K562 (cell line): ENCODE measurements around the gene DPP10. TPM values are rescaled to one million over a fixed set of nuclear protein-coding genes. Genes with fewer than 3 reads are reported as not detected.

ENCODE experiments used
- NR1H2 ChIP-seq: sonication (generic); formaldehyde crosslinking; IDR thresholded peaks from 2 replicates; pipeline ENCODE4 v1.4.0; 2020; ENCODE audit warnings: mild to moderate bottlenecking, missing genetic modification reagents
- REST ChIP-seq, 2 experiments: fragments of 450-650 bp; formaldehyde crosslinking in 1 of 2; IDR thresholded peaks; 2 replicates each; pipeline versions ENCODE4 v1.4.0 to v1.6.1; 2014 to 2020; ENCODE audit warnings: mild to moderate bottlenecking in 2 of 2, borderline replicate concordance in 1 of 2, low read depth in 1 of 2
- XRCC5 ChIP-seq: fragments of 200-400 bp; formaldehyde crosslinking; IDR thresholded peaks from 2 replicates; pipeline ENCODE4 v1.6.1; 2017; ENCODE audit warnings: low read depth, mild to moderate bottlenecking, low read length
- ZBTB49 ChIP-seq: sonication (generic); formaldehyde crosslinking; IDR thresholded peaks from 2 replicates; pipeline ENCODE4 v1.8.0; 2022; ENCODE audit warnings: missing genetic modification reagents, mild to moderate bottlenecking, borderline replicate concordance
- ZKSCAN3 ChIP-seq: fragments of 250-450 bp; sonication (Bioruptor Pico); IDR thresholded peaks from 2 replicates; pipeline ENCODE4 v1.4.0; 2020
- polyA plus RNA-seq, 8 experiments: library from polyadenylated mRNA; depleted of rRNA in 4 of 8; stranded (reverse) in 5 of 8; unstranded in 3 of 8; fragments of >200 nt; fragmentation: Nextera tagmentation in 2 of 8; fragmentation: Illumina TruSeq in 1 of 8; extraction: Ambion mirVana in 2 of 8; extraction: Trizol in 1 of 8; gene quantifications; 2 replicates each; pipeline versions ENCODE4 v1.2.1 to v1.2.3, GENCODE V29; 2011 to 2014; ENCODE audit warnings: inconsistent platforms in 1 of 8, missing spikeins in 1 of 8
- total RNA-seq, 7 experiments: library from RNA; depleted of rRNA in 6 of 7; stranded (reverse); fragments of >200 nt in 6 of 7; fragmentation: Illumina TruSeq in 2 of 7; extraction: Trizol in 2 of 7; gene quantifications; 2 replicates each; pipeline versions ENCODE4 v1.2.1 to v1.2.3, GENCODE V29; 2011 to 2021; ENCODE audit warnings: low replicate concordance in 1 of 7

The DPP10 gene
- total and polyA plus RNA-seq, 9 of the 15 experiments (the other 6 are each of a cell fraction or from before 2014, with no cell fraction given): not detected

GRCh38 chr2:114442510-114442909 is at the start of gene DPP10 (continued):
- TF ChIP-seq NR1H2 (CRISPR knock-in tag) (no peak), ZBTB49 (CRISPR knock-in tag) (no peak), ZKSCAN3 (CRISPR knock-in tag) (no peak), XRCC5 (no peak), REST (IDR thresholded peaks at IDR 0.05; ENCODE audit: borderline replicate concordance) (peak; percentile 91), REST (CRISPR knock-in tag; IDR thresholded peaks at IDR 0.05; ENCODE audit: low read depth) (peak; percentile 85)
